Hepatic stellate cell (primary cell): ENCODE measurements around the gene HTRA3.

Source experiments
- DNase-seq: peaks from one replicate; pipeline ENCODE4 v3.0.0; 2011; ENCODE audit warnings: low spot score

The HTRA3 gene

DNA sequence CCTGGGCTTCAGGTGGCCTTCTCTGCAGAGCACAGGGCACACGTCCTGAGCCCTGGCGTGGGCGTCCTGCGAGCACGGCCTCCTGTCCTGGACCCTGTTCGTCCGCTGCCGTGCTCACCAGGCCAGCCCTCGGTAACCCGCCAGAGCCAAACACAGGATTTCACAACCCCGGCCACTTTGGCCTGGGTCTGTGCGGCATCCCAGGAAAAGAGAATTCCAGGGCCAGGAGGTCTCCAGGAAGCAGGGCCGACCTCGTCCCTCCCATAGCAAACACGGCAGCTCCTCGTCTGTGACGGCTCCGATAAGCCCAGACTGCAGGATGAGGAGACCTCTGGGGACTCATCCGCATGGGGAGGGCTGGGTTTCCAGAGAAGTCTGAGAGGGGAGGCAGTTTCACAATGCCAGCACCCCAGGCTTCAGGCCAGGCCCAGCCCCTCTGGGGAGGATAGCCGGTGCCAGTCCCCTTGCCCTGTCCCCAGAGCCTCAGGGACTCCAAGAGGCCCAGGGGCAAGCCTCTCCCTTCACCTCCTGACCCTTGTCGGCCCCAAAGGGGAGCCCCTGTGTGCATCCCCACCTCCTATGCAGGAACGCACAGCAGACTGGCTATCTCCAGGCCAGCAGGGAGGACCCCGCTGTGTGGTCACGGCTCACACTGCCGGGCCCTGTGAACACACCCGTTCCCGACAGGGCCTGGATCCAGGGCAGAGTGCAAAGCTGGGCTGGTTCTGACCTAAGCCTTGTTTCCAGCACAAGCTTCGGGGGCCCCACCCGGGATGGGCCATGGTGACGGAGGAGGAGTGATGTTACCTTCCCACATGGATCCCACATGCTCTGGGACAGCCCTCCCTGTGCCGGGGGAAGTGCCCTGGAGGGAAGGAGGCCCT is 22.3 kb upstream of the HTRA3 start:
- DNase-seq: no peak

DNA sequence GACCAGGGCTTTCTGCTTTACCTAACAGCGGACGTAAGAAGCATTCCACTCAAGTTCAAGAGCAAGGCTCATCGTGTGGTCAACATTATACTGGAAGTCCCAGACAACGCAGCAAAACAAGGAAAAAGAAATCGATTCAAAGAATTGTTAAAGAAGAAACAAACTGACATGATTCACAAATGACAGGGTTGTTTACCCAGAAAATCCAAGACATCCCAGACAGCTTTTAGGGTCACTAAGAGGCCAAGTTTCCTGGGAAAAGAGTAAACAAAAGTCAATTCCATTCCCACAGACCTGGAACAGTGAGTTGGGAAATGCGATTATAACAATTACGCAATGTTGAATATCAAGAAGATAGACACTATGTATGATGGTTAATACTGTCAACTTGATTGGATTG is 21.5 kb upstream of the HTRA3 start:
- DNase-seq: no peak

DNA sequence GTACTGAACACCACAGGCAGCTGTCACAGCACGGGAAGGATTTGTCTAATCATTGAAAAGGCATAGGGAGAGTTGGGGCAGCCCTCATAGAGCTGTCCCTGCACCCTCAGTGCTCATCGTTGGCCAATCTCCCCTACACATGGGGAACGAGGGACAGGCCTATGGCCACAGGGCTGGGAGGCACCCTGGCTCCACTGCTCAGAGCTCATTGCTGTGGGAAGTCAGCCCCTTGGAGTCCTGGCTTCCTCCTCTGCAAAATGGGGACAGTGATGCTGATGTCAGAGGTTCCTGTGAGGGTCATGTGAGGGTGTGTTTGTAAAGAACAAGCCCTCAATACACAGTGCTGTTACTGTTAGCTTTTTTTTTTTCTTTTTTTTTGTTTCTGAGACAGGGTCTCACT is 19.3 kb upstream of the HTRA3 start:
- DNase-seq: no peak

DNA sequence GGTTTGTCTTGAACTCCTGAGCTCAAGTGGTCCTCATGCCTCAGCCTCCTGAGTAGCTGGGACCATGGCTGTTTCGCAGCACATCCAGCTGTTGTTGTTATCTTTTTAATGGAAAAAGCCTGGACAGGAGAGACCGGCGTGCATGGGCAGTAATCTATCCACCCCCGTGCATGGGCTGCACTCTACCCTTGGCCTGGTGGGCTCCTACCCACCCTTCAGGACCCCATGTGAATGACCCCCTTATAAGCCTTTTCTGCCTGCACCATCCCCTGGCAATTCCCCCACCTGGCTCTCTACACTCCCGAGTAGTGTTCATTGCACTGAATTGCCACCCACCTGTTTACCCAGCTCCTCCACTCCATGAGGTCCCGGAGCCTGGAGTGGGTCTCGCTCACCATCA is 18.9 kb upstream of the HTRA3 start:
- DNase-seq: no peak

DNA sequence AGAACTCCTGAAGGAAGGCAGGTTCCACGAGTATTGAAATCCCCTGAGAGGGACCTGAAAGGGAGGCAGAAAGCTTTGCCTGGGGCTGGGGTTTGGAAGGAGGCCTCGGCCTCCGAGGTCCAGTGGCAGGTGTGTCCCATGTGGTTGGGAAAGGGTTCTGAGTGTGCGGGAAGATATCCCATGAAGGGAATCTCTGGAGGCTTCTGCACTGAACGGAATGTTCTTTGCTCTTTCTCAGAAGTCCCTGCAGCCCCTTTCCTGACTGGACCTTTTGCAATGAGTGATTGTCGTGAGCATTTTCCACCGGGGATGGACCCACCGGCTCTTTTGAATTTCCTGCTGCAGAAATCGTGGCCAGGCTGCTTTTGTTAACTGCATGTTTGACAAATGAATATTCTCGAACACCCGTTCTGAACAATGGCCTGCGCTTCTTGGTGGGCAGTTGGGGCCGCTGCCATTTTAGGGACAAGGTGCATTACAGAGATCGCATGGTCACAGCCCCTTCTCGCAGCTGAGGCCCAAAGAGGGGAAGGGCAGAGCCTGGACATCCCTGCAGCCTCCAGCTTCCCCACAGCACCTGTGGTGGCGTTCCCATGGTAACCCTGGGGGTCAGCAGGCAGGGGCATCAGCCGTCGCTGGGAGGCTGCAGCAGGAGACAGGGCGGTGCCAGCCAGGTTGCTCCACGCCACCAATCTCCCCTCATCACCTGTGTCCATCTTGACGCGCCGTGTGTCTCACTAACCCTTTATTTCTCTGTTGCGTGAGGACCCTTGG is 18.3 kb upstream of the HTRA3 start:
- no peak for DNase-seq

DNA sequence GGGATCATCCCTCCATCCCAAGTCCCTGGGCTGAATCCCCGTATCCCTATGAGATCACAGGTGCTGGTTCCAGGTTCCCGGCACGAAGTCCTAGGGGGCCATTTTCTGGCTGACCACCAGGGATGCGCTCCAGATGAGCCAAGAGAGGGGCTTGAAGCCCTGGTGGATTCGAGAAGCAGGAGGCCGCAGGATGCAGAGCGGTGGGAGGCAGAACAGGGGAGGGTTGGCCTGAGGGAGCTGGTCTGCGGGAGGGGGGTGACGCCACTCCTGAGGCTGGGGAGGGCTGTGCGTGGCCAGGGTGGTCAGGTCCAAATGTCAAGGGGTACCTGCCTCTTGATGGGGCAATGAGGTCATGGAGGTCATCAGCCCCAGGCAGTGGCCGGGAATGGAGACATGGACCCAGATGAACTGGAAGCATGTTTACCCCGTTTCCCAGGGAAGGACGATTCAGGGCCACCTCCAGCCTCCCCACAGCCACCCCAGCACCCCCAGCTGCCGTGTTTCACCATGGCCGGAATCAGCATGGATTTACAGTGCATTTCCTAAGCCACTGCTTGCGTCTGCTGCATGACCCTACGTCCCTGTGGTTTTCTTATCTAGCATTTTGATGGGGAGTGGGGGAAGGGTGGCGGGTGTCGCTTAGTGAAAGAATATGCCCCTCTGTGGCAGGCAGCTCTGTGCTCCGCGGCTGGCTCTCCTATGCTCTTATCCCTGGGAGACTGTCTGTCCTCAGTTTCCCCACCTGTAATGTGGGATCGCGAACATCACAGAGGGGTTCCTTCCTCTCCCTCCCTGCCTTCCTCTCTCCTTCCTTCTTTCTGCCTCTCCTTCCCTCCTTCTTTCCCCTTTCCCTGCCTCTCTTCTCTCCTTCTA is 17.0 kb upstream of the HTRA3 start:
- DNase-seq: no peak

DNA sequence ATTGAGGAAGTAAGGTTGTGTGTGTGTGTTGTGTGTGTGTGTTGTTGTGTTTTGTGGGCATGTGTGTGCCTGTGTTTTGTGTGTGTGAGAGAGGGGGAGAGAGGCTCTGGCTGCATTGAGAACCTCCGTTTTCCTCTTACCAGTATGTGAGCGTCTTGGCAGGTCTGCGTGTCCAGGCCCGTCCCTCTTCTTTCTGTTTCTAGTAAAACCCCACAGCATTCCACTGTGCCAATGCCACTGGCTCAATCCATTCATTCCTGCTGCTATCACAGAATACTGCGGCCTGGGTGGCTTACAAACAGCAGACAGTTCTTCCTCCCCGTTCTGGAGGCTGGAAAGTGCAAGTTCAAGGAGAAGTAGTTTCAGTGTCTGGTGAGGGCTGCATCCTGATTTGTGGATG is 15.5 kb upstream of the HTRA3 start:
- DNase-seq: no peak

DNA sequence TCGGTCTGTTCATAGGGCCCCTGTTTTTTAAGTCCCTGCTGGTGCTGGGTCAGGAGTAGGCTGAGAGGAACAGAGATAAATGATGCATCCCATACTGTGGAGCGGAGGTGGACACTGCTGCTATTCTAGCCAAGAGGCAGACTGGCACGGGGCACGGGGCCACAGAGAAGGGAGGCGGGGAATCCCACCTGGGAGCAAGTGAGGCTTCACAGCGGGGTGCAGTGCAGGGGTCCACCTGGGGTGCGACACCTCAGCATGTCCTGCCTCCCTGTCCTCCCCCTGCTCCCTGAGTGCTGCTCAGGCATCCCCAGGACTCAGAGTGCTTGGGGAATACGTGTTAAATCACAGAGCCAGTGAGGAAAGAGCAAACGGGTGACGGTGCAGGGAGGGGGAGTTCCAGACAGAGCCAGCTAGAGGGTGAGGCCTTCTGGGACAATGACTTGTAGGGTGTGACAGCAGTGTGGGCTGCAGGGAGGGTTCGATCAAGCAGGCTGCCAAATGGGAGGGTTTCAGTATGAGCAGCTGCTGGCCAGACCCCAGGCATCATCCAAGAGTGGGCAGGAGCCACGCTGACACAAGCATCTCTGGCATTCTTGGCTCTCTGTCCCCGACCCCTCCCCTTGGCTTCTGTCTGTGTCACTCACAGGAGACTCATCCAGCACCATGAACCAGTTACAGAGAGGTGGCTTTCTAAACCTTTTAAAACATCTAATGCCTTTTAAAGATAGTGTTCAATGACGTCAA is 13.7 kb upstream of the HTRA3 start:
- DNase-seq: no peak

DNA sequence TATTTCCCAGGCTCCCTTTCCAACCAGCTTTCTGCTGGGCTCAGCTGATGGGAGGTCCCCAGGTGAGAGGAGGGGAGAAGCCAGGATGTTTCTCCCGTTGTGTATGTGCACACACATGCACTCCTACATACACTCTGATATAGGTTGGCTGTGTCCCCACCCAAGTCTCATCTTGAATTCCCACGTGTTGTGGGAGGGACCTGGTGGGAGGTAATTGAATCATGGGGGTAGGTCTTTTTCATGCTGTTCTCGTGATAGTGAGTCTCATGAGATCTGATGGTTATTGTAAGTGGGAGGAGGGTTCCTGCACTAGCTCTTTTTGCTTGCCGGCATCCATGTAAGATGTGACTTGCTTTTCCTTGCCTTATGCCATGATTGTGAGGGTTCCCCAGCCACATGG is 11.7 kb upstream of the HTRA3 start:
- DNase-seq: no peak

DNA sequence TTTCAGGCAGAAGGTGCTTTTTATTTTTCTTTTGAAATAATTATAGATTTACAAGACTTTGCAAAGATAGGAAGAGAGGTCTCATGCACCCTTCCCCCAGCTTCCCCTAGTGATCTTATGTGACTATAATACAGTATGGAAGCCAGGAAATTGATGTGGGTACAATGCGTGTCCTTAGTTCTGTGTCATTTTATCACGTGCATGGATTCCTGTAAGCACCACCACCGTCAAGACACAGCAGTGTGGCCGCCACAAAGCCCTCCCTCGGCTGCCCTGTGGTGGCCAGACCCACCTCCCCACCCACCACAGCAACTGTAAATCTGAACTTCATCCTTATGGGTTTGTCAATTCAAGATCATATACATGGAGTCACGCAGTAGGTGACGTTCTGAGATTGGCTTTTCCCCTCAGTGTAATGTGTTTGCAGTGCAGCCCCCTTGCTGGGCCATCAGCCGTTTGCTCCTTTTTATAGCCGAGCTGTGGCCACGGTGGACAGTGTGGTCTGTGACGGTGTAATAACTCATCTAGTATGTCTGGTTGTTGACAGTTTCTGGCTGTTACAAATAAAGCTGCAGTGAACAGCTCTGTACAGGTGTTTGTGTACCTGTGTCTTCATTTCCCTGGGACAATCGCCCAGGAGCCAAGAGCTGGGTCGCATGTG is 10.9 kb upstream of the HTRA3 start:
- no peak for DNase-seq

DNA sequence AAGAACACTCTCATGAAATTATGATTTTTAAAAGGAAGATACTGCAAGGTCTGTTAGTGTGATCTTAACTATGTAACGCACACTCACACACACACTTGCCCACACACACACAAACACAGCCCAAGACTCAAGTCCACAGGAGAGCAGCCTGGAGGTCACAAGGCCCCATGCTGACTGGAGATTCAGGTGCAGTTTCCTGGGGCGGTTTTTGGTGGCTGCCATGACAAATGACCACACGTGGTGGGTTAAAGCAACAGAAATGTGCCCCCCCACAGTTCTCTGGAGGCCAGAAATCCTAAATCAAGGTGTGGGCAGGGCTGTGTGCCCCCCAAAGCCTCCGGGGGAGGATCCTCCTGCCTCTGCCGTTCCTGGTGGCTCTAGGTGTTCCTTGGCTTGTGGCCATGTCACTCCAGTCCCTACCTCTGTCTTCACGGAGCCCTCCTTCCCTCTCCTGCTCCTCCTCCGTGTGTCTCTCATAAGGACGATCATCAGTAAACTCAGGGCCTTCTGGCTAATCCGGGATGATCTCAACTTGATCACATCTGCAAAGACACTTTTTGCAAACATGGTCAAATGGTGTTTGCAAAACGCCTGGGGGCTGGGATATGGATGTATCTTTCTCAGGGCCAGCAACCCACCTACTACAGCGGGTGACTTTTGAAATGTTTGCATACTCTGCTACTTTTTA is 9.7 kb upstream of the HTRA3 start:
- no peak for DNase-seq

DNA sequence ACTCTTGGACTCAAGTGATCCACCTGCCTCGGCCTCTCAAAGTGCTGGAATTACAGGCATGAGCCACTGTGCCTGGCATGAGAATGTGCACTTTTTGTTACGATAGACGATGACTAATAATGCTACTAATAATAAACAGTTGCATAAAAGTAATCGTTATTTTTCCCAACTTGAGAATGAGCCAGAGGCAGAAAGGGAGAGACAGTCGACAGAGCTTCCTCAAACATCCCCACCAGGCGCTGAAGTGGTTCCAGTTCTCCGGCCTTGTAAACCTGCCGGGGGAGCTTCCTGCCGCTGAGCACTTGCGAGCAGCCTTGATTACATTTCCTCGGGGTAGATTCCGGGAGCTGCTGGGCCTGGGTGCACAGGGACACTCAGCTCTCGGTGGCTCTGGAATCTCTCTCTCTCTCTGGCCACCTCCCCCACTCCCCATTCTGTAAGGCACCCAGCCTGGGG is 8.9 kb upstream of the HTRA3 start:
- peak; percentile 87 for DNase-seq

DNA sequence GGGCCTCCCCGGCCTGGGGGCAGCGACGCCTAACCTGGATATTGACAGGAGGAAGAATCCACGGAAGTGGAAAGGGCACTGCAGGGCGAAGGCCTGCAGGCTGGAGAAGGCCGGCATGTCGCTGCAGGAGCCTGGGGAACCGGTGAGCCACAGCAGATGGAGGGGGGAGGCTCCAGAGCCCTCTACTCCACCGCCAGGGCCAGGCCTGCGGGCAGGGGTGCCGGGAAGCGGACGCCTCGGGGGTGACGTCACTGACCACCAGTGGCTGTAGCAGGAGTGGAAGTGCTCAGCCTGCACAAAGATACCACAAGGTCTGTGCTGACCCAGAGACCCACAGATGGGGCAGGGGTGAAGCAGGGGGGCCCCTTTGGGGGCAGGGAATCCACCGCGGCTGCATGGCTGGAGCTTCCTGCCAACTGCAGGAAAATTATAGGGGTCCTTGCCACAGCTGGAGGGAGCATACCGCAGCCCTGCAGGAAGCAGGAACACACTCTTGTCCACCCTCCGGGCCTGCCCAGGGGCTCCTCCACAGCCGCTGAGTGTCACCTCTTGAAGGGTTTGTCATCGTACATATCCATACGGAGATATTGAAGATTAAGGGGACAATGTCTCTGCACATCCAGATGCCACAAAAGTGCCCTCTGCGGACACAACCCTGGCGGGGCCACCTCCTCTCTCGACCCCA is 7.6 kb upstream of the HTRA3 start:
- DNase-seq: no peak

DNA sequence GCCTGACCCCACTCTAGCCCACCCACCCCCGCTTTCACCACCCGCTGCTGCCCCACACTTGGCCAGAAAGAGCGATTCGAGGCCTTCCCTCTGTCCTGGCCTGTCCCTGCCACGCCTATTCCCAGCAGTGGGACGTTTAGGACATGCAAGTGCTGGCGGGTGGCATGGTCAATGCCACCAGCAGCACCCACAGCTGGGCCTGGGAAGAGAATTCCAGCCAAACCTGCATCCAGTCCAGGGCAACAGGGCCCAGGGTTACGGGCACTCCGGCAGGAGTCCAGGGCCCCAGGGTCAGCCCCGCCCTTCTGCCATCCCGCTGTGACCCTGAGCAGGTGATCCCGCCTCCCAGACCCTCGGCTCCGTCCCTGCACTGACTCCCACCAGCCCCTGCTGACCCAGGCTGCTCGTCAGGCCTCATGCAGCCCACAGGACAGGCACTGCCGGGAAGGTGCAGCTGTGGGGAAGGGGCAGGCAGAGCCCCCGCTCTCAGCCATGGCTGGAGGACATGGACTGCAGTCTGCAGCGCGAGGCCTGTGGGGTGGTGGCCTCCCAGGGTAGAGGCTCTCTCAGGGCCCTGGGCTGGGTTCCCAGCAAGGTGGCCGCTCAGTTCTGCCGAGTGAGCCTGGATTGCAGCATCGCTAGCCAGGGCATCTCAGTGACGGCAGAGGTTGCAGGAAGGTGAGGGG is 6.8 kb upstream of the HTRA3 start:
- DNase-seq: no peak

DNA sequence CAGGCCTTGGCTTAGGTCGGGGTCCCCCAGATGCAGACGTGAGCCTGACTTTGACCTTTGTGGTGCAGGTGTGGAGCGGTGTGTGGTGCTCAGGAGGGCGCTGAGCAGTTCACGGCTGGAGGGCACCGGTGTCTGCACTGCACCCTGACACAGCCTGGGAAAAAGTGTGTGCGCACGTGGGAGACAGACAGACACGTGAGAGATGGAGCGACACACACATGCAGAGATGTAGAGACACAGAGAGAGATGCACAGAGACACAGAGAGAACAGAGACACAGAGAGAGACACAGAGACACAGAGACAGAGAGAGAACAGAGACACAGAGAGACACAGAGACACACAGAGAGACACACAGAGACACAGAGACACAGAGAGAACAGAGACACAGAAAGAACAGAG is 6.2 kb upstream of the HTRA3 start:
- no peak for DNase-seq

DNA sequence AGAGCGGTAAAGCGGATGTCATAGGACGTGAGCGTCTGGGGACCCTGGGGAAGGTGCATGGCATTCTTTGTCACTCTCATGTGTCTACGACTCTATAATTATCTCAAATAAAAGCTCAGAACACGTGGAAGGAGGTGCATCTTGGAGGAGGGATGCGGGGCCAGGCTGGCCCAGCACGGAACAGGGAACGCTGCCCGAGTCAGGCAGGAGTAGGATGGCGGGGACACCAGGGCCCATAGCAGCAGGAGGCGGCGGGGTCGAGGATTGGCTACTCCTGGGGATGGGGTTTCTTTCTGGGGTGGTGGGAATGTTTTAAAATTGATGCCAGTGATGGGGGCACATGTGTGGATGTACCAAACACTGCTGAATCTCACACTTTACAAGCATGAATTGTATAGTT is 5.4 kb upstream of the HTRA3 start:
- DNase-seq: no peak

DNA sequence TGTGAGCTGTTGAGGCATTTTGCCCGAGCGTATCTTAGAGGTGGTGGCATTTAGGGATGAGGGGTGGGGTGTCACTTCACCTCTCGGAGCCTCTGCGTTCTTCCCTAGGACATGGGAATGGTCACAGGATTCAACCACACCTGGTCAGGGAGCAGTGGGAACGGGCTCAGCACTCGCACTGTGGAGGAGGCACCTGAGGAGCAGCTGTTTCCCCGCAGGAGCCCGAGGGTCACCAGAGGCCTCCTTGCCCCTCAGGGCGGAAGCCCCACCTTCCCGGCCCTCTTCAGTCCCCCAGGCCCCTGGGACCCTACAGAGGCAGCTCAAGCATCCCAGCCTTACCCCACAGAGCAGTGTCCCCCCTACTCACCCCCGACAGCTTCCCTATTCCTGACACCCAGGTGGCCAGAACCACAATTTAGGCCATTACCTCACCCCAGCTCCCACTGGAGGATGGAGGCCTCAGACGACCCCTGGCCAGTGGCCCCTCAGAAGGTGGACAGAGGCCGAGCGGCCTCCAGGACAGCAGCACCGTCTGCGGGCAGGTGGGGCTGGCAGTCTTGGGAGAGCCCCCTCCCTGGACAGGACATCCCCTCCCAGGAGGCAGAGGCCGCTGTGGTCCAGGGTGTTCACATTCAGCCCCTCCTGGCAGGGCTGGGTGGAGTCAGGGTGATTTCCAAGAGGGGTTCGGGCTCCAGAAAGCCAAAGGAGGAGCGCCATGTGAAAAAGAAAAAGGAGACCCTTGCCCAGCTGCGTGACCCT is 4.2 kb upstream of the HTRA3 start:
- no peak for DNase-seq

DNA sequence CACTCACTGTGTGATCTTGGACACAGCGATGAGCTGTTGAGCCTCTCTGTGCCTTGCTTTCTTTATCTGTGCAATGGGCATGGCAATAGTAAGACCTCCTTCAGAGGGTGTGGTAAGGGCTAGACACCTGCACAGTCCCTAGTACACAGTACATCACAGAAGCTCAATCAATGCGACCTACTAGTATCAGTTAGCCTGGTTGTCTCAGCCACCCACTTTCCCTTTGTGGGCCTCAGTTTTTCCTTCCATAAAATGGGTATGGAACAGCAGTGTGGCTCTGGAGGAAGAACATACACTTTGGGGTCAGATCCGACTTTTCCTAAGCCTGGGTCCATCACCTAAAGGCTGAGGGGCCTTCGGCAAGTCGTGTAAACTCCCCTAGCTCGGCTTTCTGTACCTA is 3.5 kb upstream of the HTRA3 start:
- DNase-seq: no peak

DNA sequence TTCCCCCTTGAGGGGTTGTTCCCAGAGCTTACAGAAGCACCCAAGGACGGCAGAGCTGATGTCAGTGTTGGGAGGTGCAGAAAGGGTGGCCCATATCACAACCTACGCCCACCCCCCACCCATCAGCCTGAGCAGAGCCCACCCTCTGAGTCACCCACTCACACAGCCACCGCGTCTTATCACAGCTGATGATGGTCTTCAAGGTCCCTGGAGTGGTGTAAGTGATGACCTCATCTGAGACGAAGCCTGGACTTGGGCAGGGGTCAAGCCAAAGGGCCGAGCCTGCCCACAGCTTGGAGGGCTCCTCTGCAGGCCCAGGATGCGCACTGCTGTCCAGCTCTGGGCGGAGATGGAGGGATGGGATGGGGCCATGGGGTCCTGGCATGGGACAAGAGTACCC is 3.0 kb upstream of the HTRA3 start:
- DNase-seq: no peak
